DMS153 treated with DMSO at 0.1 percent for 48 hours (cell line): ENCODE measurements around the gene TMEM167B.

Source experiments
- DNase-seq: peaks from one replicate; lab custom pipeline; 2025; ENCODE audit not compliant: unreplicated experiment; lab: John Stamatoyannopoulos, UW

Gene TMEM167B

DNA sequence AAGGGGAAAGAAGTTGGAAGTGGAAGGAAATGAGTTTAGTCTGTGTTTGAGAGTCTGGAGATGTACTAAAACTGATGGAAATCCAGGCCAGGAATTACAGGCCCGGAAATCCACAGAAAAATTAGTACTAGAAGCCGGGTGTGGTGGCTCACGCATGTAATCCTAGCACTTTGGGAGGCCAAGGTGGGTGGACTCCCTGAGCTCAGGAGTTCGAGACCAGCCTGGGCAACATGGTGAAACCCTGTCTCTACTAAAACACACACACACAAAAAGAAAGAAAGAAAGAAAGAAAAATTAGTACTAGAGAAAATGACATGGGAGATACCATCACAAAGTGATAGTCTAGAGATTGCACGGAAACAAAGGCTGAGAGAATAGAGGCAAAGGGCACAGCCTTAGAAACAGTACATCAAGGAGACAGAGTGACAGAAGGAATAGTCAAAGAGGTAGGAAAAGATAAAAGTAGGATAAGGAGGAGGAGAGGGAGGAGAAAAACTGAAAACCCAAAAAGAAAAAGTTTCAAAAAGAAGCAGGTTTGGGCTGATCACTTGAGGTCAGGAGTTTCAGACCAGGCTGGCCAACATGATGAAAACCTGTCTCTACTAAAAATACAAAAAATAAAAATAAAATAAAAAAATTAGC is 10.0 kb upstream of the TMEM167B start:
- DNase-seq: no peak

DNA sequence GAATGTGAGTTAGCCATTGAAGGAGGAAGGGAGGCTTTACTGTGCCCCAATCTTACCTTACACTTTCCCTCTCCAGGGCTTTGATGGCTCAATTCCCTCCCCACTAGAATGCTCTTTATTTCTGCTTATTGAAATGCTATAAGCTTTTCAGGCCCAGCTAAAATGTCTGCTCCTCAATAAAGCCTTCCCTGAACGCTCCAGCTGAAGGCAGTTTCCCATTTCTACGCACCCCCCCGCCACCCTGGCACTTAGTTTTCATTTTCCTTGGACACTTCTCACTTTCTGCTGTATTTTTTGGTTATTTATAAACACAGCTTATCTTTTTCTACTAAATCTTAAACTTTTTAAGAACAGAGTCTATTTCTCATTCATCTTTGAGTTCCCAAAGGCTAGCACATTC is 7.1 kb upstream of the TMEM167B start:
- DNase-seq: no peak

DNA sequence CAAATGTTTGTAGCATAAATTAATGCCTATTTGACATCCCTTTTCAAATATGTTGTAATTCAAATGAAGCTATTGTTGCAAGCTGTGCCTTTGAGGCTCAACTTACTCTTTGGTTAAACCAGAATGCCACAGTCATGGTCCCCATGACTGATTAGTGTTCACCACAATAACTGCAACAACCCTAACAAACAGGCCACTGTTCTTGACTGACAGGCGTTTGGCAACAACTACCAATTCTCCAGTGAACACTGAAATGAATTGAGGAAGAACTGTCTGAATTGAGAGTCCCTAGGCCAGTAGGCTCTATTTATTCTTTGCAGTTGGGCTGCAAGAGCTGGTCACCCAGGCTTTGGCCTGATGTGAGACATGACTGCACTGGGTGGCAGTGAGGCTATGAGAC is 6.6 kb upstream of the TMEM167B start:
- DNase-seq: no peak

DNA sequence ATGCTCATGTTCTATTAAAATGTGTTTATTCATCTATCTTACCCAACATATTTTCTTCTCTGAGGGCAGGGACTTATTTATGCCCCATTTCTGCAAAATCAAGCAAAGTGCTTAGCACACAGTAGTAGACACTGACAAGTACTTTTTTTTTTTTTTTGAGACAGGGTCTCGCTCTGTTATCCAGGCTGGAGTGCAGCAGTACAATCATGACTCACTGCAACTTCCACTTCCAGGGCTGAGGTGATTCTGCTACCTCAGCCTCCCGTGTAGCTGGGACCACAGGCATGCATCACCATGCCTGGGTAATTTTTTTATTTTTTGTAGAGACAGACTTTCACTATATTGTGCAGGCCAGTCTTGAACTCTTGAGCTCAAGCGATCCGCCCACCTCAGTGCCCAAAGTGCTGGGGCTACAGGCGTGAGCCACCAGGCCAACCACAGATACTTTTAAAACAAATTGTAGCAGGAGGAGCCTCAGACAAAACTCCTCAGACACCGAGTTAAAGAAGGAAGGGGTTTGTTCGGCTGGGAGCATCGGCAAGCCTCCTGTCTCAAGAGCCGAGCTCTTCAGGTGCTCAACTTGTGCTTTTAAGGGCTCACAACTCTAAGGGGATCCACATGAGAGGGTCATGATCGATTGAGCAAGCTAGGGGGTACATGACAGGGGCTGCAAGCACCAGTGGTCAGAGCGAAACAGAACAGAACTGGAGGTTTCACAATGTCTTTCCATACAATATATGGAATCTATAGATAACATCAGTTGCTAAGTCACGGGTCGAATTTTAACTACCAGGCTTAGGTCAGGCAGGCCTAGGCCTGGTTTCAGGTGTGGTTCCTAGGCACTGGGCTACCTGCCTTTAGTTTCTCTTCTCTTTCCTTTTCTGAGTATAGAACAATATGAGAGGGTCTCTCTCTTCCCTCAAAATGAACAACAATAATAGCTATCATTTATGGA is 5.7 kb upstream of the TMEM167B start:
- DNase-seq: no peak

DNA sequence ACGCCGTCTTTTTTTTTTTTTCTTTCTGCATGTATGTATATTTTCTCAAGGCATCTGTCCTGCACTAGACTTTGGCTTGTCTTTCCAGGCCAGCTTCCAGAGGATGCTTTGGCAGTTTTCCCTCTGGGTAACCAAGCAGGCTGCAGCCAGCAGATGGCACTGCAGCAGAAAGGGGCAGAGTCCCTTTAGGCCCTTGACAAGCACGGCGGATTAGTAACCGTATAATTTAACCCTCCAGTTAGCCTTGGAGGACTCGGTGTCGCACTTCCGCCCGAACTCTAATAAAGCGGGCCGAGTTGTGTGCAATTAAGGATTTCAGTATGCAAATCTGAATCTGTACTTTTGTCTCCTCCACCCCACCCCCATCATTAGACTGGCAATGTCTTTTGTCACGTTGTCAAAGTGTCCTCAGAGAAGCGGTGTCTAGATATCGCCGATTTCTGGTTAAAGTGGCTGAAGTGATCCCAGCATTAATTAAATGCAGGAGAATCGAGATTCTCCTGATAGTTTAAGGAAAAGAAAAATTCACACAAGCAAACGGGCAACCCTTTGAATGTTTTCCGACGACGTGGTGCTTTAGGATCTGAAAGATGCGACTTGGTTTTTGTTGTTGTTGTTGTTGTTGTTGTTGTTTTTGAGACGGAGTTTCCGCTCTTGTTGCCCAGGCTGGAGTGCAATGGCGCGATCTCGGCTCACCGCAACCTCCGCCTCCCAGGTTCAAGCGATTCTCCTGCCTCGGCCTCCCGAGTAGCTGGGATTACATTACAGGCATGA is 1.1 kb upstream of the TMEM167B start:
- DNase-seq: peak; percentile 81

DNA sequence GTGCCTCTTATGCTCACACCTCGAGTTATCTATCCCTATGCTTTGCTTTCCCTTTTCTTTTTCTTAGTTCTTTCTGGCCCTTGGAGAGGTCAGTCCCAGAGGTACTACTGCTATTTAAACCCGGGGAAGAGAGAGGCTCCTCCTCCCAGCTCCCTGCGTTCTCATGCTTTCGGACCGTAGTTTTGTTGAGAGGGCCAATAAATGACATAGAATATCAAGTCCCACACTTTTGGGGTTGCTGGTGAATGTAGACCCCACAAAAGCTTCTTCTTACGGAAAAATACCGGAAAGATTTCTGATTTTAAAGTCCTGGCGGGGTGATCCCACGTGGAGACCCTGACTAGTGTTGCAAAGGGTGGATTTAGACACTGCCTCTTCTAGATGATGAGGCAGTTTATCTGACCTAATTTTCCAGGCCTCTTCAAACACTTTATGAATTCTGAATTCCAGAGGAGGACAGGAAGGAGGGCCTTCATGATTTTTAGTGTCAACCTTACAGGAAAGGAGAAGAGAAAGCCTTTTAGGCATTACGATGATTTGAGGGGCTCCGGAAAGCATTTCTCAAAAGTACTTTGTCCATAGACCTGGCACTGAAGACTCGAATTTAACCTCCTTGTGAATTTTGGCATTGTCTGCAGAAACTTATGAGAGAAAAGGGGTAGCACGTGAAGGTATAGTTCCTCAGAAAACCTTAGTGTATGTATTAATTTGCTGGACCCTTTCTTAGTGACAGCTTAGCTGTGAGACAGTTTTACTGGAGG is 694 bp downstream of the TMEM167B start:
- DNase-seq: peak; percentile 28

DNA sequence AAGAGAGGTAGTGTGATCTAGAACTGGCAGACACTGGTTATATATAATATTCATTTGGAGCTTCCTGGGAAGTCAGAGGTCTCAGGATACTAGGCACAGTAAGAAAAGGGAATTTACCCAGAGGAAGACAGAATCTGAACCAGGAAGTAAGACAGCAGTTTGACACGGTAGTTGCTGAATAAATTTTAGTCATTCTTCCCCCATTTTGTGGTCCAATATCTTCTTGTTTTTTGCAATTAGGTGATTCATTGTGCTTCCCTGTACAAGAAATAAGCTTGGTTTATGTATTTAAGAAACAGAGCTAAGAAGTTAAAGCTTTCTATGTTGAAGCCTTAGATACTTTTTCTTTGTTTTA is 1.3 kb downstream of the TMEM167B start:
- DNase-seq: no peak

DNA sequence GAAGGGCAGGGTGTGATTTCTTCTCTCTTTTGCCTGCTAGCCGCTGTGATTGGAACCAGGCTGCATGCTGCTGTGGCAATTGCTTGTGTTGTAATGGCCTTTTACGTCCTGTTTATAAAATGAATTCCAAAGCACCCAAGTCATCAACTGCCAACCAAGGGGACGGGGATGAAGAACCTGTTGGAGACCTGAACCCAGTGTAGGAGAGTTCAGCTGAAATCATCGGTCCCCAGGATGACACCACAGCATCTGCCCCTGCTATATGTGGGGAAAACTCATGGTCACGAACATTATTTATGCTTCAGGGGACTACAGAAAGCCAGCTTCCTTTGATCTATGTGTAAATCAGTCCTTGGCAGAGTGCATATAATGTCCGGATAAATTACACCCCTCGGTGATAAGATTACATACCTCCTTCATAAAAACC is 3.8 kb downstream of the TMEM167B start:
- no peak for DNase-seq

DNA sequence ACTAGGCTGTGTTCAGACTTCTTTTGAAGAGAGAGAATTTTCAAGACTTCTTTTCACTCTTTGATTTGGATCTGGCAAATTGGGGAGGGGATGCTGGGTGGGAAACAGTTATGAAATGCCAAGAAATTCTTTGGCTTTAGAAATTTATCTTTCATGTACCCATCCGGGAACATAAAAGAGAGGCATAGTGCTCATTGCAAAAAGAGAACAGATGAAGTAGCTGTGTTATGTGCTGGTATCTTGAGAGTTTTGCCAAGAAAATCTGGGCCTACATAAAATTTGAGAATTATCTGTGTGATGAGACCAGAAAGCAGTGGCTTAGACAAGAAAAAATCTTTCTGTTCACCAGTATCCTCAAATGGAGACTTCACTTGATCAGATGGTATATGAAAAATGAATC is 4.3 kb downstream of the TMEM167B start:
- DNase-seq: no peak

DNA sequence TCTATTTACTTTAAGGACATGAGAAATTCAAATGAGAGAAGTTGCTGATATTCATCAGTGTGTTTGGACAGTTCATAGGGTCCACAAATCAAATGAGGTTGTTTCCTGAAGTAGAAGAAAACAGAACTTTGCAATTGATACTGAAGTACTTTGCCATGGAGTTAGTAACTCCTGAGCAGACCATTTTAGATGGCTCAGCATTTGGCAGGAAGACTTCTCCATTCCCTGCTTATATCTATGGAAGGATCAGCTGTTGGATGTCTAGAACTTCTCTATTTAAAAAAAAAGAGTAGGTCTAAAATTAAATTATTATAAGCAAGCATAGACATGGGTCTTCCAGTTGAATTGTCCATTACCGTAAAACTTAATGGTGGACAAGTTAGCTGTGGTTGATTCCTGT is 5.1 kb downstream of the TMEM167B start:
- no peak for DNase-seq

DNA sequence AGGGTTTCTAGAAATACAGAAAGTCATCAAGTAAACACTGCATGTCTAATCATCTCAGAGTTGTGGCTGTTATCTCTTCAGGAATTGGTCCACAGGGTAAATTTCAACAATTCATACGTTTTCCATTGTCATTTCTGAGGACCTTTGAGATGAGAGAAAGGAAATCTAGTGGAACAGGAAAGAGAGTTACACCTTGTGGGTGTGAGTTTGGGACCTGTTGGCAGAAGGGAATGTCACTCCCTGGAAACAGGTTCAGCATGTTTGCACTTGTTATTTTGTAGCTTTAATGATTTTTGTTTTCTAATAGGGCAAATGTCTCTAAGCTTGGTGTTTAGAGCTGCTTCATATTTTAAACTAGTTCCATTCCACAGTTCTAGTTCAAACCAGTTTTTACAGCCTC is 5.6 kb downstream of the TMEM167B start:
- no peak for DNase-seq

DNA sequence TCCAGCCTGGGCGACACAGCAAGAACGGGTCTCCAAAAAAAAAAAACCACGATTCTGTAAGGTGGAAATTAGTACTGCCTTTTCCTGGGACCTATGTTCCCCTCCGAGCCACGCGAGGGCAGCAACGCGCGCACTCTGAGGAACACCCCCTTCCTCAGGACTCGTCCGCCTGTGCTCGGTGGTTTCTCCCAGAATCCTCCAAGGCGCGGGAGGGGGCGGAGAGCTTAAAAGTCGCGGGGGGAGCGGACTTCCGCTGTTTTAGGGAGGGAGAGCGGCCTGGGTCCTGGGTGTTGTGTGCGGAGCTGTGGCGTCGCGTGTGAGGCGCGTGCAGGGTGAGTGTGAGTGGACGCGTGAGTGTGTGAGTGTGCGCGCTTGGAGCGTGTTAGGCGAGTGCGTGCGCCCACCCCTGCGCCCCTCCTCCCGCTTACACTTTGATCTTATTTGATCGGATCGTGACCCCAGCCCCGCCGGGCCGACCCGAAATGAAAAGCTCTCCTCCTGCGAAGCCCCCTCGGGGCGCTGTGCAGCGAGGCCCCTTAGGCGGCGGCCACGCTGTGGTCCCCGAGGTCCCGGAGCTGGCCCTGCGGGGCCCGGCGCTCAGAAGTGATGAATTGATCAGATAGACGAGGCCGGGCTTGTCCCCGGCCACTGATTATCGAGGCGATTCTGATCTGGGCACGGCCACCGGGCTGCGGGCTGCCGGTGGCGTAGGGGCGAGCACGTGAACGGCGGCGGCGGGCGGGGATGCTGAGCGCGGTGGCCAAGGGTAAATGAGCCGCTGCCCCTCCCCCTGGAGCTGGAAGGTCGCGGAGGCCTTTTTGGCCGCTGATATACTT is 9.6 kb downstream of the TMEM167B start:
- peak; percentile 85 for DNase-seq

DNA sequence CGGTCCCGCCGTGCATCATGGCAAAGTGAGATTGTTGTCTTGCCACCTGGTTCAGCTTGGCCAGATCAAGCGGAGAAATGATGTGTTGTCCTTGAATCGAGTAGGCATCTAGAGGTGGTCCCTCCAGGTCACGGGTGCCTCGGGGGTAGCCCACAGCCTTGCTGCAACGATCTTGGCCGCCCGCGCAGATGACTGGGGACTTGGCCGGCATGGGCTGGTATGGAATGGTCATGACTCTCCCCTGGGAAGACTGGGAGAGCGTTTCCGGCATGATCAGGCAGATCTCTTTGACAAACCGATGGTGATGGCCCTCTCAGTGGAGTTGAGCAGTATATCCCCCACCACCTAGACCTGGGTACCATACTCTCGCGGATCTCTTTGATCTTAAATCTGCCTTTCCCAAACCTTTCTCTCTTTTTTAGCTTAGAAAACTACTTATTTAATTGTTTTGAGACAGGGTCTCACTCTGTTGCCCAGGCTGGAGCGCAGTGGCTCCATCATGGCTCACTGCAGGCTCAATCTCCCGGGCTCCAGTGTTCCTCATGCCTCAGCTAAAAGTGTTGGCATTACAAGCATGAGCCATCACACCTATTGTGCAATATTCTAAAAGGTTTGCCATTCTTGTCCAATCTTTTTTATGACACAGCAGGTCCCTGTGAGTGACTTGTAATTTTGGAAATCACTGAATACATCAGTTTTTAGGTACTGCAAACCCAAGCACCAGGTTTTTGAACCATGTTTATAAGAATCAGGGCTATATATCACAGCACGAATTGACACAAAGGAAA is 14.0 kb downstream of the TMEM167B start:
- DNase-seq: no peak

DNA sequence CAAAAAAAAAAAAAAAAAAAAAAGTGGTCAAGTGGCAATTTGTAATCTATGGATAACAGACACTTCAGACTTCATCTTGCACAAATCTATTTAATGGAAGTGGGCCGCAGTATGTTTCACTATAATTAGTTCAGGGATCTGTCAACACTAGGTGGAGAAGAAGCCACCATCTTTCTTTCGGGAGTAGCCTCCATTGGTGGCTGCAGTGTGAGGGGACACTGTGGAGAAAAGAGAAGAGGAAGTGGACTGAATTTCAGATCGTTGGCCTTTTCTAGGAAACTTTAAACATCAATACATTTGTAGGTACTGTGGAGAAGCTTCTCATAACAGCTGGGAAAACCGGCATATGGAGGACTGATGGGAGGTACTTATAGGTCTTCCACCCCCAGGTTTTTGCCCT is 15.3 kb downstream of the TMEM167B start:
- DNase-seq: no peak

DNA sequence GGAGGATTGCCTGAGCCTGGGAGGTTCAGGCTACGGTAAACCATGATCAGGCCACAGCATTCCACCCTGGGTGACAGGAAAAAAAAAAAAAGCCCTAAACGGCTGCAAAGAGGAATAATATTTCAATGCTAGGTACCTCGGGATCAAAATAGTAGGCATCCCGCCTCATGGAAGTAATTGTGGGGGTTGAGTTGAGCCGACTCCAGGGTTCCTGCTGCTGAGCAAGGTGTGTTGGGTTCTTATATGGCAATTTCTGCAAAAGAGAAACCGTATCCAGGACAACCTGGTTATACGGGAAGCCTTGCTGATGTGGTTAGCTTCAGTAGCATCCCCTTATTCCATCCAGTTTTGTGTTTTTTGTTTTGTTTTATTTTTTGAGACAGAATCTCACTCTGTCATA is 17.2 kb downstream of the TMEM167B start:
- no peak for DNase-seq

DNA sequence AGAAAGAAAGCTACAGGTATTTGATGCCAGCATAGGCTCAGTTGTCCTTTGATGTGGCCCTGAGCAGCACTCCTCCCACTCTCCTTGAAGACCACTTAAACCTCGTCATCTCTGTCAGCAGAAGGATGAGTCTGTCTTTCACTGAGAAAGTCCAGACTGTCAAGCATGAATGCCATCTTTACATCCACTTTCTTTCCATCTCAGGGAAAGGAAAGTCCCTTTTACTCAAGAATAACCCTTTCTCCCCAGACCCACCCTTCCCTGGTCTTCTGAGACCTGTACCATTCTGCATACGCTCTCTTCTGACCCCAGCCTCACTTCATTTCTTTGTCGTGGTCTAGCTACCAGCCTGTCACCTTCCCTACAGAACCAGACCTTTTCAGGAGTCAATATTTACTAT is 19.3 kb downstream of the TMEM167B start:
- no peak for DNase-seq

DNA sequence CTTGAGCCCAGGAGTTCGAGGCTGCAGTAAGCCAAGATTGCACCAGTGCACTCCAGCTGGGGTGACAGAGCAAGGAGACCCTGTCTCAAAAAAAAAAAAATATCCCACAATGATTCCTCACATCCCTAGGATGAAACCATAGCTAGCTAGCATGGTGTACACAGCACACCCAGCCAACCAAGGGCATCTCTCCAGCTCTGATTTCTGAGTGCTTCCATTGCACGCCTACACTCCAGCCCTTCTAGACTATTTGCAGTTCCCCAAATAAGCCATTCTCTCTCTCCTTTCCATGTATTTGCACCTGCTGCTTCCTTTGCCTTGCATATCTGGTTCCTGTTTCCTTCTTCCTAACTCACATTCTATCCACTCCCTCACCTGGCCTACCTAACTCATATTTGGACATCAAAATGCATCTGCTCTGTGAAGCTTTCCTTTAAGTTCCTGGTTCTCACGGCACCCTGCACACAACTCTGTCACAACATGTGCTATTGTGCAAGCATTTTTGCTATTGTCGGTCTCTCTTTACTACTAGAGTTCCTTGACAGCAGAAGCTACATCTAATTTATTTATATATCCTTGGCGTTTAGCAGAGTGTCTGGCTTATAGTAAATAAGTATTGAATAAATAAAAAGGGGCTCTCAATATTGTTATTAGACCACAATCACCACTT is 21.0 kb downstream of the TMEM167B start:
- DNase-seq: no peak

DNA sequence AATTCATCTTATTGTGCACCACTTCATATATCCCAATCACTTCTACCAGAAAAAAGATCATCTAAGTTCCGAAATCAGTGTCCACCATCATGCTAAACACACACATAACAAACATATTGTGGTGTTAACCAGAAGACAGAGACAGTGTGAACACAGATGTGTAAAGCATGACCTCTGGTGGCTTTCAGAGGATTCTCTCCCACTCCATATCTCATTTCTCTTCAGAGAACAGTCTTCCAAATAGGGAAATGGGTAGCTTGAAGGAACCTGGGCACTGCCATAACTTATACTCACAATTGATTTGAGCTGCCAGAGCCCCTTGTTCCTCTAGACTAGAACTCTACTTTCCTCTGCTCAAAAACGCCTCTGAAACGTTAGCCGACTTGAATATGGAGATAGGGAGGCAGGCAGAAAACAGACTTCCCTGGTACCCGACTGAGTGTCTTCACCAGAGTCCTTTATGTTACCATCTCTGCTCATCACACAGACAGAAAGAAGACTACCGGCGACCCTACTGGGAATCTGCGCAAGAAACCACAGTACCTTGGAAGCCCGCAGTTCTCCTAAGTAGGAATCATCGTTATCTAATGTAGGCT is 21.6 kb downstream of the TMEM167B start:
- no peak for DNase-seq
